Purkinje cell (primary cell): ENCODE measurements around the gene VPS37D. TPM values are rescaled to one million over a fixed set of nuclear protein-coding genes. Genes with fewer than 3 reads are reported as not detected.

ENCODE experiments used
- polyA plus RNA-seq: library from polyadenylated mRNA; unstranded; fragments of >200 nt; fragmentation: Nextera tagmentation; gene quantifications from 2 replicates; pipeline ENCODE4 v1.2.1, GENCODE V29; 2014

Gene VPS37D
- polyA plus RNA-seq: not detected in 2 replicates

GRCh38 chr7:73667344-73668102 lies at the start of gene VPS37D:
Gene VPS37D, plus strand, starts transcription at chr7:73667831. Its CDS starts 128 bp downstream, at chr7:73667959.

GRCh38 chr7:73623798-73624668 lies 43.6 kb upstream of the VPS37D start, which contains the start of gene MLXIPL:
Gene MLXIPL, minus strand, starts transcription at chr7:73624522. Its CDS starts 30 bp downstream, at chr7:73624492.

GRCh38 chr7:73683056-73683787 lies 15.6 kb downstream of the VPS37D start, which contains the start of the genes BUD23 and DNAJC30:
Gene BUD23, plus strand, starts transcription at chr7:73683597. Its CDS starts 29 bp downstream, at chr7:73683626.
Gene DNAJC30, minus strand, starts transcription at chr7:73683453. Its CDS starts 30 bp downstream, at chr7:73683423.

GRCh38 chr7:73718905-73719805 lies 51.5 kb downstream of the VPS37D start, which contains the start of gene STX1A:
Gene STX1A, minus strand, starts transcription at chr7:73719669. Its CDS starts 38 bp downstream, at chr7:73719631.

Other genes starting within 250 kb of the VPS37D start
- gene FZD9, start 234.1 kb upstream of the VPS37D start, polyA plus RNA-seq: not detected in 2 replicates
- 8.4 and 10.1 TPM in 2 replicates for gene BAZ1B, start 145.5 kb upstream of the VPS37D start, polyA plus RNA-seq
- gene BCL7B, start 110.1 kb upstream of the VPS37D start, polyA plus RNA-seq: 13.1 and 16.4 TPM in 2 replicates
- gene TBL2, start 89.3 kb upstream of the VPS37D start, polyA plus RNA-seq: 5.2 and 6.2 TPM in 2 replicates
- 1.4 TPM in 1 of 2 replicates, not detected in the other for gene MLXIPL, start 43.3 kb upstream of the VPS37D start, polyA plus RNA-seq
- 1.9 and 2.0 TPM in 2 replicates for gene DNAJC30, start 15.6 kb downstream of the VPS37D start, polyA plus RNA-seq
- 60.8 and 63.6 TPM in 2 replicates for gene BUD23, start 15.8 kb downstream of the VPS37D start, polyA plus RNA-seq
- gene STX1A, start 51.8 kb downstream of the VPS37D start, polyA plus RNA-seq: 0.49 and 21.7 TPM in 2 replicates
- 3.1 and 6.1 TPM in 2 replicates for gene ABHD11, start 71.0 kb downstream of the VPS37D start, polyA plus RNA-seq
- gene CLDN3, start 102.4 kb downstream of the VPS37D start, polyA plus RNA-seq: not detected in 2 replicates
- gene CLDN4, start 163.2 kb downstream of the VPS37D start, polyA plus RNA-seq: not detected in 2 replicates
- gene METTL27, start 174.7 kb downstream of the VPS37D start, polyA plus RNA-seq: 1.1 TPM in 1 of 2 replicates, not detected in the other
- gene TMEM270, start 193.3 kb downstream of the VPS37D start, polyA plus RNA-seq: not detected in 2 replicates